Testis (tissue), 2 donors: Measurements from ENCODE around the gene OLIG2.

ENCODE experiments used
- POLR2A ChIP-seq: fragments of 450-650 bp; IDR thresholded peaks from one replicate; pipeline ENCODE4 v1.6.1; 2017; ENCODE audit warnings: antibody characterized with exemption, mild to moderate bottlenecking, moderate library complexity
- TF ChIP-seq, protein P1 (sequence below), 3 experiments: fragments of 450-650 bp in 2 of 3; fragments of 200-600 bp in 1 of 3; sonication (generic) in 1 of 3; IDR thresholded peaks; one replicate each; pipeline ENCODE4 v1.5.1; 2016 to 2019; ENCODE audit warnings: antibody characterized with exemption in 3 of 3, mild to moderate bottlenecking in 2 of 3, moderate library complexity in 1 of 3

DNA sequence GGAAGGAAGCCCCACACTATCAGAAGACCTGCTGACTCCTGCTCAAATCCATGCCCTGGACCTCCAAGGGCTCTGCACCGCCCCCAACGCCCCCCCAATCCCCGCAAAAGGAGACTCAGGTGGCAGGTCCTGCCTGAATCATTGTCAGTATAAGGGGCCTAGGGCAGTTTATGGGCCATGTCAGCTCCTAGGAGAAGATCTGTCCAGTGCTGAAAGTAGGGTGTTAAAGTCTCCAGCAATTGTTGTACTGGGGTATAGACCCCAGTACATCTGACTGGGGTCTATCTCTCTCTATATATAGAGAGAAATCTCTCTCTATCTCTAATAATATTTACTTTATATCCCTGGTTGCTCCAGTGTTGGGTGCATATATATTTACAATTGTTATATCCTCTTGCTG is 12.1 kb upstream of the OLIG2 start:
- TF ChIP-seq, protein P1, sequence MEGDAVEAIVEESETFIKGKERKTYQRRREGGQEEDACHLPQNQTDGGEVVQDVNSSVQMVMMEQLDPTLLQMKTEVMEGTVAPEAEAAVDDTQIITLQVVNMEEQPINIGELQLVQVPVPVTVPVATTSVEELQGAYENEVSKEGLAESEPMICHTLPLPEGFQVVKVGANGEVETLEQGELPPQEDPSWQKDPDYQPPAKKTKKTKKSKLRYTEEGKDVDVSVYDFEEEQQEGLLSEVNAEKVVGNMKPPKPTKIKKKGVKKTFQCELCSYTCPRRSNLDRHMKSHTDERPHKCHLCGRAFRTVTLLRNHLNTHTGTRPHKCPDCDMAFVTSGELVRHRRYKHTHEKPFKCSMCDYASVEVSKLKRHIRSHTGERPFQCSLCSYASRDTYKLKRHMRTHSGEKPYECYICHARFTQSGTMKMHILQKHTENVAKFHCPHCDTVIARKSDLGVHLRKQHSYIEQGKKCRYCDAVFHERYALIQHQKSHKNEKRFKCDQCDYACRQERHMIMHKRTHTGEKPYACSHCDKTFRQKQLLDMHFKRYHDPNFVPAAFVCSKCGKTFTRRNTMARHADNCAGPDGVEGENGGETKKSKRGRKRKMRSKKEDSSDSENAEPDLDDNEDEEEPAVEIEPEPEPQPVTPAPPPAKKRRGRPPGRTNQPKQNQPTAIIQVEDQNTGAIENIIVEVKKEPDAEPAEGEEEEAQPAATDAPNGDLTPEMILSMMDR (IDR thresholded peaks at IDR 0.05): no peak
- no peak for TF ChIP-seq POLR2A
